Fibroblast of lung (primary cell): ENCODE results near the gene CACNB4. TPM values are rescaled to one million over a fixed set of nuclear protein-coding genes. Genes with fewer than 3 reads are reported as not detected.
"Not testable (repeated sequence)": the region's sequence is repeated elsewhere in the genome, so short reads cannot be mapped to it uniquely, and the experiment has no call there.

Source experiments
- DNase-seq, 2 donors: peaks; one replicate each; pipeline versions ENCODE4 v3.0.0 to v3.0.0-alpha.2; 2010; ENCODE audit warnings: low read depth in 2 of 2
- H2AFZ ChIP-seq: 2 replicates; pipeline ENCODE4 v1.5.1; 2012; ENCODE audit warnings: low read length, control low read depth, inconsistent platforms
- H3K27ac ChIP-seq: 2 replicates; pipeline ENCODE4 v1.5.1; 2011; ENCODE audit warnings: low read length, control low read depth; ENCODE audit not compliant: insufficient read depth
- H3K27me3 ChIP-seq: 2 replicates; pipeline ENCODE4 v1.5.1; 2011; ENCODE audit warnings: mild to moderate bottlenecking, low read length; ENCODE audit not compliant: control insufficient read depth, insufficient read depth
- H3K36me3 ChIP-seq: 2 replicates; pipeline ENCODE4 v1.5.1; 2011; ENCODE audit warnings: low read length; ENCODE audit not compliant: control insufficient read depth, insufficient read depth
- H3K4me1 ChIP-seq: 2 replicates; pipeline ENCODE4 v1.5.1; 2011; ENCODE audit warnings: low read length; ENCODE audit not compliant: control insufficient read depth, insufficient read depth; ENCODE audit errors: extremely low read depth
- H3K4me2 ChIP-seq: 2 replicates; pipeline ENCODE4 v1.5.1; 2011; ENCODE audit warnings: low read length, control low read depth; ENCODE audit not compliant: insufficient read depth; ENCODE audit errors: extremely low read depth
- H3K4me3 ChIP-seq, 4 experiments: fragments of 200-600 bp in 1 of 4; sonication (generic) in 1 of 4; replicated peaks in 1 of 4; 2 replicates each; pipeline ENCODE4 v1.5.1; 2011 to 2016; ENCODE audit warnings: low read length in 4 of 4, low read depth in 3 of 4, mild to moderate bottlenecking in 3 of 4, control low read depth in 2 of 4, inconsistent platforms in 1 of 4, mixed read lengths in 1 of 4; ENCODE audit not compliant: insufficient read depth in 1 of 4; ENCODE audit errors: control extremely low read depth in 1 of 4
- H3K79me2 ChIP-seq: 2 replicates; pipeline ENCODE4 v1.5.1; 2012; ENCODE audit warnings: mild to moderate bottlenecking, low read length, inconsistent platforms; ENCODE audit not compliant: control insufficient read depth, insufficient read depth
- H3K9ac ChIP-seq: 2 replicates; pipeline ENCODE4 v1.5.1; 2011; ENCODE audit warnings: mild to moderate bottlenecking, low read length, control low read depth; ENCODE audit not compliant: insufficient read depth
- H3K9me3 ChIP-seq: 2 replicates; pipeline ENCODE4 v1.5.1; 2012; ENCODE audit warnings: low read depth, low read length; ENCODE audit not compliant: control insufficient read depth, insufficient read depth
- H4K20me1 ChIP-seq: 2 replicates; pipeline ENCODE4 v1.5.1; 2011; ENCODE audit warnings: low read length; ENCODE audit not compliant: control insufficient read depth, insufficient read depth; ENCODE audit errors: extremely low read depth
- EZH2 ChIP-seq: IDR thresholded peaks from 2 replicates; pipeline ENCODE4 v1.5.1; 2012; ENCODE audit warnings: low read length, control low read depth, mild to moderate bottlenecking; ENCODE audit errors: missing control alignments
- polyA plus RNA-seq, 2 donors: library from polyadenylated mRNA; depleted of rRNA in 1 of 2; stranded (reverse) in 1 of 2; unstranded in 1 of 2; fragments of >200 nt; gene quantifications; 2 replicates each; pipeline ENCODE4 v1.2.1, GENCODE V29; 2011 to 2012; ENCODE audit warnings: missing spikeins in 1 of 2
- total RNA-seq: library from RNA; depleted of rRNA; stranded (reverse); fragments of >200 nt; gene quantifications from 2 replicates; pipeline ENCODE4 v1.2.1, GENCODE V29; 2014
- TF ChIP-seq, protein P1 (sequence below), 2 donors: IDR thresholded peaks in 1 of 2; conservative IDR thresholded peaks in 1 of 2; 1 replicate in 1 of 2; 2 replicates in 1 of 2; pipeline ENCODE4 v1.5.1; 2011 to 2012; ENCODE audit warnings: low read length in 2 of 2, control low read depth in 1 of 2, inconsistent platforms in 1 of 2, low read depth in 1 of 2, mild to moderate bottlenecking in 1 of 2

CACNB4 gene
- total and polyA plus RNA-seq, 2 donors (not counting 1 experiment from before 2014, with no cell fraction given) = 0.66 to 2.5 TPM

DNA sequence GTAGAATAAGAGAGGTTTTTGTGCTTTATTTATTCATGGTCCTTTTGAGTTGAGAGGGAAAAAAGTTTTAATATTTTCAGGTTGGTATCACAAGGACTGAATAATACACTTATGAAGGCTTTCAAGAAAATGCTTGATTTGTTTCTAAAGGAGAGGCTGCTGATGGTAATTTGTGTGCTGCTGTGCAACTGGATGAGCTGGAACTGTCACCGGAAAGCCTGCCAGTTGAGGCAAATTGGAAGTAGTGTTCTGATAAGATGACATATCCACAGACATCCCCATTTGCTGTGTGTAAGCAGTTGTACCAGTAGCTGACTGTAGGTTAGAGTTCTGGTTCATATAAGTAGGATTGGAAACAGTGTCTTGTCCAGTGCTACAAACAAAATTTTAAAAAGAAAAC is 21.6 kb upstream of the CACNB4 start:
- Histone ChIP-seq H2AFZ (no peak overlapping the region), H3K4me3 (no peak overlapping the region)

GRCh38 chr2:152115952-152116351 is 17.1 kb upstream of the CACNB4 start:
- no peak for TF ChIP-seq EZH2
- TF ChIP-seq, protein P1, sequence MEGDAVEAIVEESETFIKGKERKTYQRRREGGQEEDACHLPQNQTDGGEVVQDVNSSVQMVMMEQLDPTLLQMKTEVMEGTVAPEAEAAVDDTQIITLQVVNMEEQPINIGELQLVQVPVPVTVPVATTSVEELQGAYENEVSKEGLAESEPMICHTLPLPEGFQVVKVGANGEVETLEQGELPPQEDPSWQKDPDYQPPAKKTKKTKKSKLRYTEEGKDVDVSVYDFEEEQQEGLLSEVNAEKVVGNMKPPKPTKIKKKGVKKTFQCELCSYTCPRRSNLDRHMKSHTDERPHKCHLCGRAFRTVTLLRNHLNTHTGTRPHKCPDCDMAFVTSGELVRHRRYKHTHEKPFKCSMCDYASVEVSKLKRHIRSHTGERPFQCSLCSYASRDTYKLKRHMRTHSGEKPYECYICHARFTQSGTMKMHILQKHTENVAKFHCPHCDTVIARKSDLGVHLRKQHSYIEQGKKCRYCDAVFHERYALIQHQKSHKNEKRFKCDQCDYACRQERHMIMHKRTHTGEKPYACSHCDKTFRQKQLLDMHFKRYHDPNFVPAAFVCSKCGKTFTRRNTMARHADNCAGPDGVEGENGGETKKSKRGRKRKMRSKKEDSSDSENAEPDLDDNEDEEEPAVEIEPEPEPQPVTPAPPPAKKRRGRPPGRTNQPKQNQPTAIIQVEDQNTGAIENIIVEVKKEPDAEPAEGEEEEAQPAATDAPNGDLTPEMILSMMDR (conservative IDR thresholded peaks at IDR 0.05 in 1 of 2, IDR thresholded peaks at IDR 0.05 in 1 of 2; ENCODE audit: low read depth in 1 of 2, low read length in 2 of 2) = peak in 1 of 2 donors; percentile 21
- Histone ChIP-seq H3K4me1 (no peaks in the 10 kb centered on the region), H3K4me3 (no peak overlapping the region), H3K36me3 (no peaks in the 10 kb centered on the region), H4K20me1 (no peaks in the 10 kb centered on the region), H3K9ac (no peak overlapping the region), H3K27me3 (no peaks in the 10 kb centered on the region), H3K9me3 (no peaks in the 10 kb centered on the region), H3K27ac (no peak overlapping the region), H3K4me2 (no peak overlapping the region), H2AFZ (no peak overlapping the region), H3K79me2 (no peaks in the 10 kb centered on the region)
- DNase-seq = no peak

More for the DNA sequence above, 21.6 kb upstream of the CACNB4 start:
- H3K4me2 ChIP-seq = no peak overlapping the region
- no peaks in the 10 kb centered on the region for H3K79me2 ChIP-seq
- TF ChIP-seq EZH2 = no peak
- TF ChIP-seq, protein P1 (conservative IDR thresholded peaks at IDR 0.05 in 1 of 2, IDR thresholded peaks at IDR 0.05 in 1 of 2; ENCODE audit: low read depth in 1 of 2, low read length in 2 of 2) = no peak
- no peaks in the 10 kb centered on the region for H4K20me1 ChIP-seq
- H3K27me3 ChIP-seq = no peaks in the 10 kb centered on the region
- no peaks in the 10 kb centered on the region for H3K36me3 ChIP-seq
- no peak for DNase-seq
- H3K27ac ChIP-seq = no peak overlapping the region
- H3K9ac ChIP-seq = no peak overlapping the region
- H3K4me1 ChIP-seq = no peaks in the 10 kb centered on the region
- H3K9me3 ChIP-seq = no peaks in the 10 kb centered on the region

- Histone ChIP-seq H3K9ac (no peak overlapping the region), H3K4me2 (no peak overlapping the region), H2AFZ (no peak overlapping the region), H3K4me1 (no peaks in the 10 kb centered on the region), H3K9me3 (no peaks in the 10 kb centered on the region), H3K36me3 (no peaks in the 10 kb centered on the region), H3K27me3 (no peaks in the 10 kb centered on the region), H3K4me3 (no peak overlapping the region), H4K20me1 (no peaks in the 10 kb centered on the region), H3K27ac (no peak overlapping the region), H3K79me2 (no peaks in the 10 kb centered on the region)
- no peak for DNase-seq
- TF ChIP-seq EZH2 = no peak
- TF ChIP-seq, protein P1 (conservative IDR thresholded peaks at IDR 0.05 in 1 of 2, IDR thresholded peaks at IDR 0.05 in 1 of 2; ENCODE audit: low read depth in 1 of 2, low read length in 2 of 2) = no peak
Observed at GRCh38 chr2:152114366-152114765, 15.5 kb upstream of the CACNB4 start.

- H3K79me2 ChIP-seq, H2AFZ ChIP-seq, H3K4me2 ChIP-seq, H3K36me3 ChIP-seq, H3K27ac ChIP-seq, H3K9me3 ChIP-seq, H3K9ac ChIP-seq, H3K4me3 ChIP-seq, H3K4me1 ChIP-seq, H3K27me3 ChIP-seq, H4K20me1 ChIP-seq, DNase-seq: not testable (repeated sequence)
Observed at GRCh38 chr2:152107140-152107539, 8.3 kb upstream of the CACNB4 start.
